ENCODE results near the gene SLCO4C1.

SLCO4C1 gene, protein sequence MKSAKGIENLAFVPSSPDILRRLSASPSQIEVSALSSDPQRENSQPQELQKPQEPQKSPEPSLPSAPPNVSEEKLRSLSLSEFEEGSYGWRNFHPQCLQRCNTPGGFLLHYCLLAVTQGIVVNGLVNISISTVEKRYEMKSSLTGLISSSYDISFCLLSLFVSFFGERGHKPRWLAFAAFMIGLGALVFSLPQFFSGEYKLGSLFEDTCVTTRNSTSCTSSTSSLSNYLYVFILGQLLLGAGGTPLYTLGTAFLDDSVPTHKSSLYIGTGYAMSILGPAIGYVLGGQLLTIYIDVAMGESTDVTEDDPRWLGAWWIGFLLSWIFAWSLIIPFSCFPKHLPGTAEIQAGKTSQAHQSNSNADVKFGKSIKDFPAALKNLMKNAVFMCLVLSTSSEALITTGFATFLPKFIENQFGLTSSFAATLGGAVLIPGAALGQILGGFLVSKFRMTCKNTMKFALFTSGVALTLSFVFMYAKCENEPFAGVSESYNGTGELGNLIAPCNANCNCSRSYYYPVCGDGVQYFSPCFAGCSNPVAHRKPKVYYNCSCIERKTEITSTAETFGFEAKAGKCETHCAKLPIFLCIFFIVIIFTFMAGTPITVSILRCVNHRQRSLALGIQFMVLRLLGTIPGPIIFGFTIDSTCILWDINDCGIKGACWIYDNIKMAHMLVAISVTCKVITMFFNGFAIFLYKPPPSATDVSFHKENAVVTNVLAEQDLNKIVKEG

GRCh38 chr5:102296178-102296817, at the start of gene SLCO4C1:
SLCO4C1 (minus strand) TSS chr5:102296284; CDS start chr5:102296262, 22 bp downstream.
- TF ChIP-seq CTCF (IDR thresholded peaks at IDR 0.05), result no peak

- TF ChIP-seq CTCF (IDR thresholded peaks at IDR 0.05), result no peak
Observed at GRCh38 chr5:102341681-102342288, 45.7 kb upstream of the SLCO4C1 start.

DNA sequence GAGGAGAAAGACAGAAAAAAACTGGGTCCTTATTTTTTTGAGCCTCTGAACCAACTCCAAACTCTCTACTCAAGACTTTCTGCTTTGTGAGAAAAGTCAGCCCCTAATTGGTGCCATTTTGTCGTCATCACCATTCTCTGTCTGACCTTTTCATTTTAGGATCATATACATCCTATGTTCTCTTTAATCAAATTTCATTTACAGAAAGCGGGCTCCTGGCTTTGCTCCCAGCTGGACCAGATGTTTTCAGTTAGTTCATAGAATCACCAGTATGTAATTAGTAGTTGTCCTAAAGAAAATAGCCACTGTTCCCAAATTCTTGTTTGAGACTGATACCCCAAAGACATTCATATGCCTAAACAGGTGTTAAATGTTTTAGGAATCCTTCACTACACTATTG, 28.6 kb upstream of the SLCO4C1 start:
- no peak for TF ChIP-seq CTCF (IDR thresholded peaks at IDR 0.05)

DNA sequence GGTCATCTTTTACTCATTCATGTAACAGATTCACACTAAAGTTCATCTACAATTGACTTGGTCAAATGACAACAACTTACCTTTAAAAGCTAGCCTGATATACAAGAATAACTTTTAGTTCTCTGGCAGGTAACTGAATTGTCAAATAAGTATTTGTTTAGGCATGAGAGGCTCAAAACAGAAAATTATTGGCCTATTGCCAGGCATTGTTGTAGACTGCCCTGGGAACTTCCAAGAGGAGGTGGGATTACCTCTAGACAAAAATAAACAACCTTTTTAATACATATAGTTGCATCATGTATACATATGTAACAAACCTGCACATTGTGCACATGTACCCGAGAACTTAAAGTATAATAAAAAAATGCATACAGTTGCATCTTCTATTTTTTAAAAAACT, 18.2 kb upstream of the SLCO4C1 start:
- TF ChIP-seq CTCF (IDR thresholded peaks at IDR 0.05), result no peak

GRCh38 chr5:102313912-102314311, 17.8 kb upstream of the SLCO4C1 start:
- TF ChIP-seq CTCF (IDR thresholded peaks at IDR 0.05), result no peak

DNA sequence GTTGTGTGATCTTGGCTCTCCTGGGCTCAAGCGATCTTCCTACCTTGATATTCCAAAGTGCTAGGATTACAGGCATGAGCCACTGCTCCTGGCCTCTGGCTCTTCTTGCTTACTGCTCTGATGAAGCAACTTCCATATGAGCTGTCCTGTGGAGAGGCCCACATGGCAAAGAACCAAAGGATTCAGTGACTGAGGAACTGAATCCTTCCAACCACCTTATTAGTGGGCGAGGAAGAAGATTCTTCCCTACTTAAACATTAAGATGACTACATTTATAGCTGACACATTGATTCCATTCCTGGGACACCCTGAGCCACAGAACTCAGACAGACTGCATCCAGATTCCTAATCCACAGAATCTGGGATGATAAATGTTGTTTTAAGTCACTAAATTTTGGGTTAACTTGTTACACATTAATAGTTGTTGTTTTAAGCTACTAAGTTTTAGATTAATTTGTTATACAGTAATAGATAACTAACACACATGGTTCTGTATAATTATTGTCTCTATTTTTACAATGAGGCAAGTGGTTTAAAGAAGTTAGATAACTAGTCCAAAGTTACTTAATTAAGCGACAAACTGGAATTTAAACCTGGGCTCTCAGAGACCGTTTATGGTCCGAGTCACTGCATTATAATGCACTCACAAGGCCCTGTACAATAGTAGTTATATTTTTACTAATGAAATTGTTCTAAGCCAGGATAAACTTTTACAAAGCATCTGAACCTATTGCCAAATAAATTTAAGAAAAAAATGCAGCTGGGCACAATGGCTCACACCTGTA, 16.7 kb upstream of the SLCO4C1 start:
- TF ChIP-seq CTCF (IDR thresholded peaks at IDR 0.05), result no peak

DNA sequence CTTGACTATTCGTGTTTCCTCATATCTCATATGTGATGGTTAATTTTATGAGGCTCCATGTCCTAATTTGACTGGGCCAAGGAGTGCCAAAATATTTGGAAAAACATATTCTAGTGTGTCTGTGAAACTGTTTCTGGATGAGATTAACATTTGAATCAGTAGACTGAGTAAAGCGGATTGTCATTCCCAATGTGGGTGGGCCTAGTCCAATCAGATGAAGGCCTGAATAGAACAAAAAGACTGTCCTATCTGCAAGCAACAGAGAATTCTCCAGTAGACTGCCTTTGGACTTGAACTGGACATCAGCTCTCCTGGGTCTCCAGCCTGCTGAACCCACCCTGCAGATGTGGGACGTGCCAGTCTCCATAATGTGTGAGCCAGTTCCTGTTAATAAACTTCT, 13.5 kb upstream of the SLCO4C1 start:
- TF ChIP-seq CTCF (IDR thresholded peaks at IDR 0.05), result no peak

Data from LNCAP (cell line).